Activated CD4-positive, alpha-beta T cell treated with anti-CD3 and anti-CD28 coated beads, Interleukin-2, Interleukin-6, amounts not matched to agents 100 ng/mL and 50 ng/mL, durations not matched to agents 16 hours and 8 hours (primary cell): Measurements from ENCODE around the gene RO60.
A peak's percentile ranks its signal among the peaks of the same experiment; 100 is the strongest.

Source experiments
- DNase-seq: peaks from one replicate; pipeline ENCODE4 v3.0.0-alpha.2; 2020

RO60 gene

DNA sequence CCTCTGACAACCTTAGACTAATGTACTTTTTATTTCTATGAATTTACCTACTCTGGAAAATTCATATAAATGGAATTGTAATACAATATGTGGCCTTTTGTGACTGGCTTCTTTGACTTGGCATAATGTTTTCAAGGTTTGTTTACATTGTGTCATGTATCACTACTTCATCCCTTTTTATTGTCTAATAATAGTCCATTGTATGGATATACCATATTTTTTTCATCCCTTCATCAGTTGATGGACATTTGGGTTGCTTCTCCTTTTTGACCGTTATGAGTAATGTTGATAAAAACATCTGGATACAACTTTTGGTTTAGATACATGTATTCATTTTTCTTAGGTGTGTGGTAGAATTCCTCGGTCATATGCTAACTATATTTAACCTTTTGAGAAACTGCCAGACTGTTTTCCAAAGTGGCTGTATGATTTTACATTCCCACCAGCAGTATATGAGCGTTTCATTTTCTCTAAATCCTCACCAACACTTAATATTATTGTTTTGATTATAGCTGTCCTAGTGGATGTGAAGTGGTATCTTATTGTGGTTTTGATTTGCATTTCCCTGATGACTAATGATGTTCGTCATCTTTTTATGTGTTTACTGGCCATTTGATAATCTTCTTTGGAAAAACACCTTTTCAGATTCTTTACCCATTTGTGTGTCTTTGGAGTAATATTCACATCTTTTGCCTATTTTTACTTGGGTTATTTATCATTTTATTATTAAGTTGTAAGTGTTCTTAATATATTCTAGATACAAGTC, 3.5 kb downstream of the RO60 start:
- peak; percentile 19 for DNase-seq

DNA sequence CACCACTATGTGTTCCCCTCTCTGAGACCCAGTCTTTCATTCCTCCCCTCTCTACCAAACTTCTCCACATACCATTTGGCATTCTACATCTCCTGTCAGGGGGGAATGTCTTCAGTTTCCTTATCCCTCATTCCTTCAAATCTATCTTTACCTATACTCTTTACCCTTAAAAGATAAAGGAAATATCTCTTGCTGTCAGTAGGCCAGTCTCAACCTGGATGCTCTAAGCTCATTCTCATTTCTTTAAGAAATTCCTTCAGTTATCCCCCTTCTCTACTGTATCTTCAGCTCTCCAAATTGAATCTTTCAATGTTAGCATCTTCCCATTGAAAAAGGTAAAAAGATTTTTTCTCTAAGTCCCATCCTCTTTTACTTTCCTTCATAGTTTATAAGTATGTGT, 6.5 kb downstream of the RO60 start:
- no peak for DNase-seq

DNA sequence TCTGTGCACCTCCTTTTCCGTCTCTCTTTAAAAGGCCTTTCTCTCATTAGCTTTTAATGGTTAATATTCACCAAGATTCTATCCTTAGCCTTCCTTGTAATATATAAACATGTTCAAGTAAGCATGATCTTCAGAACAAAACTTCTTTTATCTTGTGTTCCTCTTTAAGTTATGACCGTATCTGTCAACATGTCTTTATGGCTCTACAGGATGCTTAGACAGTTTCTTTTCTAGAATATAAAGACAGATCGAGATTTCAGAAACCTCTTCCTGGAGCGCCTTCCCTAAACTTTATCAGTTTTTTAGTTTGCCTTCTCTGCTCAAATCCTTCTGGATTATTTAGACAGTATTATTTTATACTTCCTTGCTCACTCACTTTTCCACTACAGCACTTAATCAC, 7.2 kb downstream of the RO60 start:
- no peak for DNase-seq

DNA sequence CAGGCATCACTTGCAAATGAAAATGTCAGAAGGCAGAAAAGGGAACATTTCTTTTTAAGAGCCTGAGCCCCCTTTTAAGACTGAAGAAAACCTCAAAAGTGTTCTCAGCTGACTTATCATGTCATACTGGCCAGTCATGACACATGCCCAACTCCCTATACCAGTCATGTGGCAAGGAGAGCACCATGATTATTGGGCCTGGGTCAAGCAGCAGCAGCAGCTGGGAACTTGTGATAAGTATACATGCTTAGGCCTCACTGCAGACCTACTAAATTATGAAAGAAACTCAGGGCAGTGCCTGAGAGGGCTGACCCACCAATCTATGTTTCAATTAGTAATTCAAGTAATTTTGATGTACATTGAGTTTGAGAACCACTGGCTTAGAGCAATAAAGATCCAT, 8.6 kb downstream of the RO60 start:
- DNase-seq = no peak

DNA sequence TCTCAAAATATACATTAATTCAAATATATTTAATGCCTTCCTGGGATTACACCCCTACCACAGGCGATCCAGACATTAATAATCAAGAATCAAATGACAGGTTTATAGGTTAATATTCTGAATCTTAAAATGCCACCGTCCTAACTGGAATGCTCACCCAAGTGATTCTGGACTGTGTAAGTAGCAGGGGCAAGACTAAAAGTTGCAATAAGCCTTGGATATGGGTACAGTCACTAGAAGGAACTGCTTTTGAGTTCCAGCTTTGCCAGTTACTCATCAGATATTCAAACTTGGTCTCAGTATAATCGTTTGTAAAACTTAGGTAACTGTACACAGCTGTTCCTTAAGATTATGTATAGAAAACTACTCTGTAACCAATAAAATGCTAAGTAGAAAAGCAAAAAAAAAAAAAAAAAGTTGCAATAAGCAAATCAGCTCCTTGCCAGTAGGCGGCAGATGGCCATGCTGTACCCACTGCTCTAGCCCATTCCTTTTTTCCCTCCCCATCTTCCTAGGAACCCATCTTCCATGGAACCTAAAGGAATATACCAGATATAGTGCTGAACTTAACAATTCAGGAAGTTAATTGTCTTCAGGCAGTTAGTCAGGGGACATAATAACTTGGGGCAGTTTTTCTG, 10.5 kb downstream of the RO60 start:
- DNase-seq = no peak

DNA sequence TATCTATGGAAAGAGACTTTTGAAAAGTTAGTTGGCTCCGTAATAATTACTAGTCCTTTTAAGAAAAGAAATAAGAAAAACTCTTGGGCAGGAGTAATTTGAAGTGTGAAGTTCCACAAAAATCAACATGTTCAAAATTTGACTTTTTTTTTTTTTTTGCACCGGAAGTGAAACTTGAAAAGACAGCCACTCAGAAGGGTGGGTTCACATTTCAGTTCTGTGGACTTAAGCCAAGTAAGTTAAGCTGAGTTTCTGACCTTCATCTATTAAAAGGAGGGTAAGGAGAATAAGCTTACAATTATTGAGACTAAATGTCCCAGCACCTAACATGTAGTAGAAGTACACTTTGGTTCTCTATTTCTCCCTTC, 11.0 kb downstream of the RO60 start:
- no peak for DNase-seq

DNA sequence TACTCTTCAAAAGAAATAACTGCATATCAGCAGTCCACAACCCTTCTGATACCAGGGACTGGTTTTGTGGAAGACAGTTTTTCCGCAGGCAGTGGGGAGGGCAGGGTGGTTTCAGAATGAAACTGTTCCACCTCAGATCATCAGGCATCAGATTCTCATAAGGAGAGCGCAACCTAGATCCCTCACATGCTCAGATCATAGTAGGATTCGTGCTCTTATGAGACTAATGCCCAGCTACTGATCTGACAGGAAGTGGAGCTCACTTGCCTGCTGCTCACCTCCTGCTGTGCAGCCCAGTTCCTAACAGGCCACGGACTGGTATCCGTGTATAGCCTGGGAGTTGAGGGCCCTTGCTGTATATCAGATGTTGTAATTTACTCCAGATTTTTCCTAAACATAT, 11.5 kb downstream of the RO60 start:
- DNase-seq = peak; percentile 68

DNA sequence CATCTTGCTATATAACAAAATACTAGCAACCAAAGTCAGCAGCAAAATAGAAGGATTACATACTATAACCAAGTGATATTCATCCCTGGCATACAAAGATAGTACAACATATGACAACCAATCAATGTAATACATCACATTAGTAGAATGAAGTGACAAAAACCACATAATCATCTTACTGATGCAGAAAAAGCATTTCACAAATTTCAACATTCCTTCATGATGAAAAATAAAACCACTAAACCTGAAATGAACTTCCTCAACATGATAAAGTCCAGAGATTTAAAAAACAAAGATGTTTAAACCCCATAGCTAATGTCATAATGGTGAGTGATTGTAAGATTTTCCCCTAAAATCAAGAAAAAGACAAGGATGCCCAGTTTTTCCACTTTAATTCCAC, 18.6 kb downstream of the RO60 start:
- DNase-seq = no peak

DNA sequence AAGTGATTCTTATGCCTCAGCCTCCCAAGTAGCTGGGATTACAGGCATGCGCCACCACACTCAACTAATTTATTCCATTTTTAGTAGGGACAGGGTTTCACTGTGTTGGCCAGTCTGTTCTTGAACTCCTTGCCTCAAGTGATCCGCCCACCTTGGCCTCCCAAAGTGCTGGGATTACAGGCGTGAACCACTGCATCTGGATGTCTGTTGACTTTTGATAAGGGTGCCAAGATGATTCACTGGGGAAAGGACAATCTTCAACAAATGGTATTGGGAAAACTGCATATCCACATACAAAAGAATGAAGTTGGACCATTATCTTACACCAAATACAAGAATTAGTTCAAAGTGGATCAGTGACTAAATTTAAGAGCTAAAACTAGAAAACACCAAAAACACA, 19.8 kb downstream of the RO60 start:
- DNase-seq = no peak

DNA sequence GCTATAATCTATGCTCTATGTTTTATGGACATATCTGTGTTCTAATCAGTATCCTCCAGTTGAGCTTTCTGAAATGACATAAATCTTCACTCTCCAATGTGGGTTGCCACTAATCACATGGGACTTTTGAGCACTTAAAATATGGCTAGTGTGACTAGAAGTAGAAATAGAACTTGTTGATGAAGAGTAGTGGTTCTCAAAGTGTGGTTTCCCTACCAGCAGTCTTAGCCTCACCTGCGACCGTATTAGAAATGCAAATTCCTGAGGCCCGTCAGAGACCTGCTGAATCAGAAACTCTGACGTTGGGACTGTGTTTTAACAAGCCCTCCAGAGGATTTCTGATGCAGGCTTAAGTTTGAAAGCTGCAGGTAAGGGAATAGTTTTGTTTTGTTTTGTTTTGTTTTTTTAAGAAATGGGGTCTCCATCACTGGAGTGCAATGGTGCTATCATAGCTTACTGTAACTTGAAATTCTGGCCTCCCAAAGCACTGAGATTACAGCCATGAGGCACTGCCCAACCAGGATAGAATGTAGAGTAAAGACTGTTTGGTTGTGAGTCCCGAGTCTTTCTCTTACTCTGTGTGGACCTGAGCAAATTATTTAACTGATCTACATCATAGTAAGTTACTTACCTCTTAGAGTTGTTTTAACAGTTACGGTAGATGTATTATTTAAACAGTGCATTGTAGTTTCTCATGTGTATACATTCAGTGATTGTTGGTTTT, 24.1 kb downstream of the RO60 start:
- DNase-seq = no peak

DNA sequence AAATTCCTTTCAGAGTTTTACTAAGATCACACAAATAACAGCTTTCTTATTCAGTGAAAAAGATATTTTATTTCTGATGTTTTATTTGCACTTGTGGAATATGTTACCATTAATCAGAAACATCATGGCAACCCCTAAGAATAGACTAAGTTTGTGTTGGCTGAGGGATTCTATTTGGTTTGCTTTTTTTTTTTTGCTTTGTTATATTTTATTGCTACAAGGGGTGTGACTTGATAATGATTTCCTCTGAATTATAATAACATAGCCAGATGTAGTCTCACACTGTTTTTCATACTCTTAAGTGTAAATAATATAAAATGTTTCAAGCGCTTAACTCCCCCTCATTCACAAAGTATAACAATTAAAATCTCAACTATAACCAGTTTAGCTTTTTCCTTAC, 25.9 kb downstream of the RO60 start:
- no peak for DNase-seq

DNA sequence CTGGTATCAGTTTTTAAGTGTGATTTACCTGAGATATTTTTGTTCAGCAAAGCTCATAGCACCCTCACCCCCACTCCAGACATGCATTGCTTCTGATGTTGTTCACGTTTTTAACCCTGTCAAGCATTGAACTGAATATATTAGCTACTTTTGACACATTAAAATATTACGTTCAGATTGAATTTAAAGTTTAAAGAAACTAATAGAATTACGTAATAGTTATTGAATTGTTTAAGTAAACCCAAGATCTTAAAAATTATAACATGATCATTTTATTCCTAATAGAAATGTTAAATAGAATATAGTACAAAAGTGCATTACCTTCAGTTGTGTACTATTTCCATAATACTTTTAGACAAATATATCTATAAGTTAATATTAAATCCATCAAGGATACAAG, 26.9 kb downstream of the RO60 start:
- DNase-seq = no peak

DNA sequence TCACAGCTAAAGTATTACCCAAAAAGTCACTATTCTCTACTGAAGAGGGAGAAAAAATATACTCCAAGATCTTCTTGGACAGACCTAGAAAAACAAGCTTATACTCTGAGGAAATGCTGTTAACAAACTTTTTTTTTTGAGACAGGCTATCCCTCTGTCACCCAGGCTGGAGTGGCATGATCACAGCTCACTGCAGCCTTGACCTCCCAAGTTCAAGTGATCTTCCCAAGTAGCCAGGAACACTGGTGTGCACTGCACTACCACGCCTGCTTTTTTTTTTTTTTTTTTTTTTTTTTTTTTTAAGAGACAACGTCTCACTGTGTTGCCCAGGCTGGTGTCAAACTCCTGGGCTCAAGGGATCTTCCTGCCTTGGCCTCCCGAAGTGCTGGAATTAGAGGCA, 28.5 kb downstream of the RO60 start:
- DNase-seq = no peak

DNA sequence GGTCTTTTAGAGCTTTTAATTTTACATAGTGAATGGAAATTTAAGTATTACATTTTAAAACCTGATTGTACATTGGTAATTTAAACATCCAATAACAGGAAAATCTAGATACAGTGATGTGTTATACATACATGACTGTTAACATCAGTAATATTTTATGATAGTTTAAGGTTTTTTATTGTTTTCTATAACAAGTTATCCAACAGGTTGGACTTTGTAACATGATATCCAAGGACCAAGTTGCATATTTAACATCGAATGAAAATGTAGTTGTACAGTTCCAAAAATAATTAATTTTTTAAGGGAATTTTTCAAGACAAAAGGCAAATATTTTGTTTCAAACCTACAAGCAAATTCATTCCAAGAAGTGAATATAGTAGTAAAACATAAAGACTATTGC, 31.5 kb downstream of the RO60 start:
- DNase-seq = no peak

DNA sequence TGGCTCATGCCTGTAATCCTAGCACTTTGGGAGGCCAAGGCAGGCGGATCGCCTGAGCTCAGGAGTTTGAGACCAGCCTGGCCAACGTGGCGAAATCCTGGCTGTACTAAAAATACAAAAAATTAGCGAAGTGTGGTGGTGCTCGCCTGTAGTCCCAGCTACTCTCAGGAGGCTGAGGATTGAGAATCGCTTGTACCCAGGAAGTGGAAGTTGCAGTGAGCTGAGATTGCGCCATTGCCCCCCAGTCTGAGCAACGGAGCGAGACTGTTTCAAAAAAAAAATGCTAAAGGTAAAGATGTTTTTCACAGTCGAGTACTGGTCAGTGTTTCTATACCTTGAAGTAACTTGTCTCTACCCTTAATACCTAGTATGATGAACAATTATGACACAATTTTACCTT, 34.7 kb downstream of the RO60 start:
- DNase-seq = no peak

DNA sequence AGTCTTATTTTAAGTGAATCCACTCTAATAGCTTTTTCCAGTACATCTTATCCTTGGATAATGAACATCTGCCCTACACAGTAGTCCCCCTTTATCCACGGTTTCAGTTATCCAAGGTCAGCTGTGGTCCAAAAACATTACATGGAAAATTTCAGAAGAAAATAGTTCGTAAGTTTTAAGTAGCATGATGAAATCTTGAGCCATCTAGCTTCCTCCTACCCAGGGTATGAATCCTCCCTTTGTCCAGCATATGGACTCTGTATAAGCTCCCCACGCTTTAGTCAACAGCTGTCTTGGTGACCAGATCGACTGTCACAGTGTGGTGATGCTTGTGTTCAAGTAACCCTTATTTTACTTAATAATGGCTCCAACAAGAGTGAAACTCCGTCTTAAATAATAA, 43.2 kb downstream of the RO60 start:
- DNase-seq = no peak

DNA sequence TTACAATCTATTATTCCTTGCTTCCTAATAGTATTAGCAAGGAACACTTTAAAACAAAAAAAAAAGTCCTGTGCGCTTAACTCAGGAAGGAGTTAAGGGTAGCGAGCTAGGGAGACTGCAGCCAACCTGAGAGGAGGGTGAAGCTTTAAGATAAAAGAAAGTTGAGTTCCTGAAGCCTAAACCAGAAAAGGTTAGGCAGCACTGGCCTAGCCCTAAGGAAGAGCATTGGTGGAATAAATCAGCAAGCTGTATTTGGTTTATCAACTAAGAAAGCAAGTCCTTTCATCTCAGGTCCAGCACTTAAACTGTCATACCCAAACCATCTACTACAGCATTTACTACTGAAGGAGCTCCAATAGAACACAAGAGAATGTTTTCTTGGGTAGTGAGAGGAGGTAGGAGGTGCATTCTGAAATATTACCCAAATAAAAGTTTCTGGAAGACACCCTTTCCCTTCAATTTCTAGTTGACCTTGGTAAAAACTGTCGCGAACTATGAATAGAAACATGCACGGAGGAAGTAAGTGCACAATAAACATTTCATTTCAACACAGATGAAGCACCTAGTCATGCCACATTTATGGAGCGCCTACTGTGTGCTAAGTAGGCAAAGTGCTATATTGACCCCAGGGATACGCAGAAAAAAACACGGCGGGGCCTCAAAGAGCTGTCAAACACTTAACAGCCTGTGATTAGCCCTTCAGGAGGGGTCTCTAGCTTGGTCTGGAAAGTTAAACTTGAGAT, 44.5 kb downstream of the RO60 start:
- DNase-seq = peak; percentile 18

DNA sequence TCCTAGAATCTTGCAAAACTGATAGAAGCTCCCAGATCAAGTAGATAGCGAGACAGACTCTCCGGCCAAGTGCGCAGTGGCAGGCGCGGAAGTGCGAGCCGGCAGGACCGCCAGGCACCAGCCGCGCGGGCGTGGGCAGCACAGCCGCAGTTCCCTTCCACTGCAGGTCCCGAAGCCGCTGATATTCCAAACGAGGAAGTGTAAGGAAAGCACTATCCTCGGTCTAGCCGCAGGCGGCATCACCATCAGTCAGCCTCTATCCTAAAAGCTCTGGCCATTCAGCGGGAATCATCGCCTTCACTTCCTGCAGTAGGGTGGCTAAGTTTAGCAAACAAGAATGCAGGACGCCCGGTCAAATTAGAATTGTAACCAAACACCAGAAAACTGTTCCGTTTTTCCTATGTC, 45.1 kb downstream of the RO60 start:
- peak; percentile 32 for DNase-seq

DNA sequence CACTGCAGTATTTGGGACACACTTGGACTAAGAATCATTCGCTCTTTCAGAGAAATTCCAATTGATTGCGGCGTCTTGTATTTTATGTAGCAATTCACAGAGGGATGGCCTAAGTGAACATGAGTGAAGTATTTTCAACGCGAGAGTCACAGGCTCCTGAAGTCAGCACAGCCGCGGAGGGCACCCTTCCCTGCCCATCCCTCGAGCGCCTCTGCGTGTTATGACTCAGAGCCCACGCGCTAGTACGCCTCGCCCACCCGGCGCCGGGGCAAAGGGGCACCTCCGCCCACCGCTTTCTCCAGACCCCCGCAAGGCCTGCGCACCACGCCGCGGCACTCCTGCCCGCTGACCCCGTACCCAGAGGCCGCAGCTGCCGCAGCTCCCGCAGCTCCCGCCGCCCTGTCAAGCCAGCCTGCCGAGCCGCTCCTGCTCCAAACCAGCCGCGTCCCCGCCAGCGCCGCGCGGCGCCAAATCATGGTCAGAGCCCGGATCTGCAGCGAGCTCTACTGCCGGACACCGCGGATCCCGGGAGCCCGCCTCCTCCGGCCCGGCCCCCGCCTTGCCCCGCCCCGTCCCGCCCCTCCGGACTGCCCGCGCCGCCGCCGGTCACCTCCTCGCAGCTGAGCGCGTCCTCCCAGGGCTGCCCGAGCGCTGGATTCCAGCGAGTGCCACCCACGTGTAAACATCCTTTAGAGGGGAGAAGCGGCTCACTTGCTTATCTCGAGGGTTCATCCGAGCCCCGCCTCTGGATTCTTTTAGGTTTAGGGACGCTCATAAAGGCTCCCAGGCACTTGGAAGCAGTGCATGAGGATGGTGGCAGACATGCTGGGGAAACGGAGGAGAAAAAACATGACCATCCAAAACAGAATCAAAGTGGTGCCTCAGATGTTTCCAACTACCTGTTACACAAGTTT, 45.8 kb downstream of the RO60 start, which contains the start of gene GLRX2:
TSS of gene GLRX2 (minus strand) at position 508 of the 914 bp plus-strand sequence. CDS start at position 476, 32 bp downstream.
- DNase-seq = peak; percentile 79

DNA sequence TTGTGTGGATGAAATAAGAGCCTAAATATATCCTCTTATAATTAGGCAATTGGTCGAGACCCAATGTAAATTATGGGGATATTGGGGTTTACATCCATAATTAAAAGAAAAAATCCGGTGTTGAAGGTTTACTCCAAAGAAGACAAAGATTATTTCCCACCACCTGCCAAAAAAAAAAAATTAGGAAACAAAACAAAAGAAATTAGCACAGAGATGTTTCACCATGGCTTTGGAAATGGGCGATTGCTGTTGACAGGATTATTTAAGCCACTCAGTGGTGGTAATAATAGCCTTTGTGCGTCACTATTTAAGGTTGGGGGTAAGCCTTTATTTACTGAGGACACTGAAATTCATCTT, 46.4 kb downstream of the RO60 start:
- DNase-seq = no peak

DNA sequence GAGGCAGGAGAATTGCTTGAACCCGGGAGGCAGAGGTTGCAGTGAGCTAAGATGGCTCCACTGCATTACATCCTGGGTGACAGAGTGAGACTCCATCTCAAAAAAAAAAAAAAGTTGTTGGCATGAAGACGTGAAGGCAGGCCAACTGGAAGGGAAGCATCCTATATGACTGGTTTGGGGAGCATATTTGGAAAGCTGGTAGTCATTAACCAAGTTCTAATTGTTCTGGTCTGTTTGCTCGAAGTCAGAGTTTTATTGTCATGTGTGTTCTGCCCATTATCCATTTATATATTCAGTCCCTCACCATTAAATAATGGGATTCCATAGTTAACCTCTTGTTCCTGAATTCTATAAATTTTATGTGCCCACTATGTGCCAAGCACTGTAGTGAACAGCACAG, 49.1 kb downstream of the RO60 start:
- DNase-seq = no peak
